Measurements from ENCODE around the gene TFF1.
"Not testable (repeated sequence)": the region's sequence is repeated elsewhere in the genome, so short reads cannot be mapped to it uniquely, and the experiment has no call there.

TFF1 gene

GRCh38 chr21:42411891-42412635, 45.7 kb upstream of the TFF1 start:
- TF ChIP-seq CTCF (IDR thresholded peaks at IDR 0.05; ENCODE audit: extremely low read depth, missing control alignments): no peak
- DNase-seq (ENCODE audit: low spot score): no peak

DNA sequence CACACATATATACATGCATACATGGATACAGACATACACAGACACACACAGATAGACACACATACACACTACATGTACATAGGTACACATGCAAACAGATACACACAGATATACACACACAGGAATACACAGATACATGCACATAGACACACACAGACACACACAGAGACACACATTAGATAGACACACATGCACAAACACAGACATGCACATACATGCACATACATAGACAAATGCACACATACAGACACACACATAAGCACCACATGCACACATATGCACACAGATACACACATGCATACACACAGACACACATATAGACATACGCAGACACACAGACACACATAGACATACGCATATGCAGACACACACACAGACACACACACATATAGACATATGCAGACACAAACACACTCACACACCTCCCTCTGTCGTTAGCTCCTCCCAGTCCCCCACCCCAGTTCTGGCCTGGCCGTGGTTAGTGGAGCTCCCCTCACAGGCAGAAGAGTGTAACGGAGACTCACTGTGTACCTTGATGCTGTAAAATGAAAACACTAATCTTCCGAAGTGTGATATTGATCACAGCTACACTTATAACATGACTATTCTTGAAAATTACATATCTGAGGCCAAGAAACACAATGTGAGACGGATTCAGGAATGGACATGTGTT, 45.0 kb upstream of the TFF1 start:
- no peak for DNase-seq (ENCODE audit: low spot score)
- peak; percentile 13 for TF ChIP-seq CTCF (IDR thresholded peaks at IDR 0.05; ENCODE audit: extremely low read depth, missing control alignments)

- DNase-seq (ENCODE audit: low spot score): no peak
- TF ChIP-seq CTCF (IDR thresholded peaks at IDR 0.05; ENCODE audit: extremely low read depth, missing control alignments): no peak
Measured at GRCh38 chr21:42409366-42409765, 43.0 kb upstream of the TFF1 start.

GRCh38 chr21:42408718-42409117, 42.4 kb upstream of the TFF1 start:
- not testable (repeated sequence) for DNase-seq (ENCODE audit: low spot score)

DNA sequence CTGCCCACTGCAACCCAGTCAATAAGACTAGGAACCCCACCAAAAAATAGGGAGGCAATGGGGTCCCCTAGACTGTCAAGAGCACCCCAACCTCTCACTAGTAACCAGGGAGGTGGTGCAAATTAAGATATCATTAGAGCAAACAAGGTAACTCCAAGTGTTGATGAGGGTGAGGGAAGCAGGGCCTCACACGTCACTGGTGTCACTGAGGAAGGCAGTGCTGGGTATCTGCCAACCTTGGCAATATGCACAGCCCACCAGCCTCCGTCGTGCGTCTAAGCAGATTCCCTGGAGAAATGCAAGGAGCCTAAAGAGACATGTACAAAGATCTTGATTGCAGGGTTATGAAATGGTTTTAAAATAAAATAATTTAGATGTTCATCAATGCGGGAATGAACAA, 41.1 kb upstream of the TFF1 start:
- DNase-seq (ENCODE audit: low spot score): no peak
- no peak for TF ChIP-seq CTCF (IDR thresholded peaks at IDR 0.05; ENCODE audit: extremely low read depth, missing control alignments)

GRCh38 chr21:42406866-42407265, 40.5 kb upstream of the TFF1 start:
- TF ChIP-seq CTCF (IDR thresholded peaks at IDR 0.05; ENCODE audit: extremely low read depth, missing control alignments): no peak
- no peak for DNase-seq (ENCODE audit: low spot score)

- DNase-seq (ENCODE audit: low spot score): no peak
- no peak for TF ChIP-seq CTCF (IDR thresholded peaks at IDR 0.05; ENCODE audit: extremely low read depth, missing control alignments)
Measured at GRCh38 chr21:42406201-42406621, 39.9 kb upstream of the TFF1 start.
